ACC112 (cell line): ENCODE data around the gene TMEM209.
A peak's percentile ranks its signal among the peaks of the same experiment; 100 is the strongest.

ENCODE experiments used
- H2AFZ ChIP-seq: fragments of 200-600 bp; sonication (generic); one replicate; pipeline ENCODE4 v1.6.0; 2017; ENCODE audit warnings: antibody characterized with exemption, low read length; ENCODE audit not compliant: unreplicated experiment
- H3K27ac ChIP-seq: fragments of 200-600 bp; sonication (generic); 2 replicates; pipeline ENCODE4 v1.5.1; 2014; ENCODE audit warnings: low read depth, mild to moderate bottlenecking, antibody characterized with exemption, low read length, moderate library complexity
- H3K27me3 ChIP-seq: fragments of 200-600 bp; sonication (generic); 2 replicates; pipeline ENCODE4 v1.6.1; 2014; ENCODE audit warnings: mild to moderate bottlenecking, antibody characterized with exemption, low read length, moderate library complexity, mixed read lengths; ENCODE audit not compliant: insufficient read depth
- H3K36me3 ChIP-seq: fragments of 200-600 bp; sonication (generic); 2 replicates; pipeline ENCODE4 v1.6.1; 2016; ENCODE audit warnings: mild to moderate bottlenecking, antibody characterized with exemption, low read length, moderate library complexity, mixed read lengths; ENCODE audit not compliant: insufficient read depth
- H3K4me1 ChIP-seq: fragments of 200-600 bp; sonication (generic); one replicate; pipeline ENCODE4 v1.6.1; 2016; ENCODE audit warnings: low read length, mixed read lengths; ENCODE audit not compliant: insufficient read depth, unreplicated experiment, control insufficient read depth
- H3K4me3 ChIP-seq: fragments of 200-600 bp; sonication (generic); 2 replicates; pipeline ENCODE4 v1.5.1; 2014; ENCODE audit warnings: mild to moderate bottlenecking, low read depth, low read length
- H3K79me2 ChIP-seq: fragments of 200-600 bp; sonication (generic); one replicate; pipeline ENCODE4 v1.6.0; 2016; ENCODE audit warnings: low read length; ENCODE audit not compliant: control insufficient read depth, unreplicated experiment, insufficient read depth

The TMEM209 gene

GRCh38 chr7:130218806-130219620 lies 13.8 kb upstream of the TMEM209 start:
- Histone ChIP-seq H3K27ac (no peak overlapping the region), H3K27me3 (no peaks in the 10 kb centered on the region), H3K4me3 (no peak overlapping the region), H3K4me1 (no peaks in the 10 kb centered on the region), H2AFZ (no peak overlapping the region), H3K36me3 (no peaks in the 10 kb centered on the region), H3K79me2 (no peaks in the 10 kb centered on the region)

GRCh38 chr7:130216750-130217149 lies 11.5 kb upstream of the TMEM209 start:
- Histone ChIP-seq H3K79me2 (no peaks in the 10 kb centered on the region), H3K4me1 (no peaks in the 10 kb centered on the region), H3K4me3 (no peak overlapping the region), H2AFZ (no peak overlapping the region), H3K36me3 (no peaks in the 10 kb centered on the region), H3K27ac (no peak overlapping the region), H3K27me3 (no peaks in the 10 kb centered on the region)

GRCh38 chr7:130216025-130216424 lies 10.8 kb upstream of the TMEM209 start:
- Histone ChIP-seq H3K27me3 (no peaks in the 10 kb centered on the region), H2AFZ (no peak overlapping the region), H3K4me3 (no peak overlapping the region), H3K79me2 (no peaks in the 10 kb centered on the region), H3K4me1 (no peaks in the 10 kb centered on the region), H3K27ac (no peak overlapping the region), H3K36me3 (no peaks in the 10 kb centered on the region)

- Histone ChIP-seq H3K27ac (no peak overlapping the region), H2AFZ (no peak overlapping the region), H3K79me2 (no peaks in the 10 kb centered on the region), H3K4me3 (no peak overlapping the region), H3K27me3 (no peaks in the 10 kb centered on the region), H3K36me3 (no peaks in the 10 kb centered on the region), H3K4me1 (peaks cover 4% of the 10 kb centered on the region)
Measured at GRCh38 chr7:130213828-130214227, 8.6 kb upstream of the TMEM209 start.

GRCh38 chr7:130210181-130210935 lies 5.2 kb upstream of the TMEM209 start:
- no peak overlapping the region for H3K27ac ChIP-seq
- H3K36me3 ChIP-seq = no peaks in the 10 kb centered on the region
- peaks cover 15% of the 10 kb centered on the region for H3K4me1 ChIP-seq
- no peaks in the 10 kb centered on the region for H3K79me2 ChIP-seq
- peak overlapping the region; percentile 19 for H2AFZ ChIP-seq
- H3K4me3 ChIP-seq = no peak overlapping the region
- H3K27me3 ChIP-seq = no peaks in the 10 kb centered on the region

GRCh38 chr7:130208516-130208915 lies 3.3 kb upstream of the TMEM209 start:
- peaks cover 6% of the 10 kb centered on the region for H3K79me2 ChIP-seq
- no peaks in the 10 kb centered on the region for H3K27me3 ChIP-seq
- no peak overlapping the region for H3K4me3 ChIP-seq
- H3K4me1 ChIP-seq = peaks cover 24% of the 10 kb centered on the region
- no peak overlapping the region for H3K27ac ChIP-seq
- H2AFZ ChIP-seq = no peak overlapping the region
- H3K36me3 ChIP-seq = peaks cover 4% of the 10 kb centered on the region

GRCh38 chr7:130207642-130208041 lies 2.4 kb upstream of the TMEM209 start, which contains the start of gene SSMEM1:
Gene SSMEM1 (plus strand): TSS chr7:130207860. CDS start chr7:130207911, 51 bp downstream.
- Histone ChIP-seq H3K27ac (peak within 1 kb of the TSS; percentile 44), H3K4me1 (peaks cover 24% of the 10 kb centered on the region), H3K27me3 (no peaks in the 10 kb centered on the region), H3K4me3 (no peak within 1 kb of the TSS), H3K36me3 (peaks cover 10% of the 10 kb centered on the region), H2AFZ (peak within 1 kb of the TSS; percentile 7), H3K79me2 (peaks cover 9% of the 10 kb centered on the region)

GRCh38 chr7:130207033-130207432 lies 1.8 kb upstream of the TMEM209 start:
- H2AFZ ChIP-seq = peak overlapping the region; percentile 7
- H3K27me3 ChIP-seq = no peaks in the 10 kb centered on the region
- H3K27ac ChIP-seq = peak overlapping the region; percentile 44

GRCh38 chr7:130201796-130202195 lies 3.4 kb downstream of the TMEM209 start:
- Histone ChIP-seq H3K36me3 (peaks cover 39% of the 10 kb centered on the region), H2AFZ (no peak overlapping the region), H3K27me3 (no peaks in the 10 kb centered on the region), H3K4me1 (peaks cover 16% of the 10 kb centered on the region), H3K27ac (no peak overlapping the region), H3K4me3 (no peak overlapping the region), H3K79me2 (peaks cover 11% of the 10 kb centered on the region)

More at GRCh38 chr7:130207033-130207432, 1.8 kb upstream of the TMEM209 start:
- Histone ChIP-seq H3K4me3 (no peak overlapping the region), H3K79me2 (peaks cover 9% of the 10 kb centered on the region), H3K4me1 (peaks cover 24% of the 10 kb centered on the region), H3K36me3 (peaks cover 14% of the 10 kb centered on the region)

- H3K36me3 ChIP-seq = peaks cover 32% of the 10 kb centered on the region; the same call in 1 of the 2 replicates
Measured at GRCh38 chr7:130197094-130197493, 8.1 kb downstream of the TMEM209 start.

More at GRCh38 chr7:130197094-130197493, 8.1 kb downstream of the TMEM209 start:
- Histone ChIP-seq H3K27ac (no peak overlapping the region), H2AFZ (no peak overlapping the region), H3K27me3 (no peaks in the 10 kb centered on the region), H3K79me2 (peaks cover 2% of the 10 kb centered on the region), H3K4me1 (no peaks in the 10 kb centered on the region), H3K4me3 (no peak overlapping the region)
